Effector CD8-positive, alpha-beta T cell (primary cell): Measurements from ENCODE around the gene DGCR8.

Experiments
- DNase-seq: peaks from one replicate; lab custom pipeline; 2025; lab: John Stamatoyannopoulos, UW

The DGCR8 gene

DNA sequence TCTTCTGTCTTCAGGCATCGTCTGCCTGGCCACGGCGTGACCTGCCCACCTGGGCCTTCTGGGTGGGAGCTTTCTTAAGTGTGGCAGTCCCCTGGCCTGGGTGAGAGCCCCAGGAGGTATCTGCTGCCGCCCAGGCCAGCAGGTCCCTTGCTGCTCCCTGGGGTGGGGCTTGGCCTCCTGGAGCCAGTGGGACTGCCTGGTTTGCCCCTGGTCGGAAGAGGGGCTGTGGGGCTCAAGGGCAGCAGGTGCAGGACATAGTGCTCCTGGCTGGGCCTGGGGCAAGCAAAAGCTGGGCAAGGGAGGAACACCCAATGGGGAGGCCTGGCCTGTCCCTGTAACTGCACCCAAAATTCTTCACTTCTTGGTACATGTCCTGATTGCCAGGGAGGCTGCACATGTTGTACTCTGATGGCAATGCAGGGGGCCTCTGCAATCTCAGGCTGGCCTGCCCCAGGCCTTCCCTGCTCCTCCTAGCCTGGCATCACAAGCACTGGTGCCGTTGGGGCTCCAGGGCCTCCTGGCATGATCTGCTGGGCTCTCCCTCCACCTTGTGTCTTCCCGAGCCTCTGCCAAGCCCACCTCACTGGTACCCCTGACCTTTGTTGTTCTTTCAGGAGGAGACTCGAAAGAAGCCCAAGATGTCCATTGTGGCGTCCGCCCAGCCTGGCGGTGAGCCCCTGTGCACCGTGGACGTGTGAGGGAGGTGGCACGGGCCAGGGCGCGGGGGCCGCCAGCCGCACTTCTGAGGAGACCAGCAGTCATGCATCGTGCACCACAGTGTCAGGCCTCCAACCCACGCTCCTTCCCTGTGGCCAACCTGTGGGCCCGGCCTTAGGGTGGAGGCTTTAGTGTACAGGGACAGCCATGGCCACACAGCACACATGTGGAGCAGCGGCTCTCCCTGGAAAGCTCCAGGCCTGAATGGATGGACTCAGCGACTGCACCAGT, 29.6 kb downstream of the DGCR8 start:
- DNase-seq, result no peak

GRCh38 chr22:20110359-20110985, 30.4 kb downstream of the DGCR8 start:
- no peak for DNase-seq

DNA sequence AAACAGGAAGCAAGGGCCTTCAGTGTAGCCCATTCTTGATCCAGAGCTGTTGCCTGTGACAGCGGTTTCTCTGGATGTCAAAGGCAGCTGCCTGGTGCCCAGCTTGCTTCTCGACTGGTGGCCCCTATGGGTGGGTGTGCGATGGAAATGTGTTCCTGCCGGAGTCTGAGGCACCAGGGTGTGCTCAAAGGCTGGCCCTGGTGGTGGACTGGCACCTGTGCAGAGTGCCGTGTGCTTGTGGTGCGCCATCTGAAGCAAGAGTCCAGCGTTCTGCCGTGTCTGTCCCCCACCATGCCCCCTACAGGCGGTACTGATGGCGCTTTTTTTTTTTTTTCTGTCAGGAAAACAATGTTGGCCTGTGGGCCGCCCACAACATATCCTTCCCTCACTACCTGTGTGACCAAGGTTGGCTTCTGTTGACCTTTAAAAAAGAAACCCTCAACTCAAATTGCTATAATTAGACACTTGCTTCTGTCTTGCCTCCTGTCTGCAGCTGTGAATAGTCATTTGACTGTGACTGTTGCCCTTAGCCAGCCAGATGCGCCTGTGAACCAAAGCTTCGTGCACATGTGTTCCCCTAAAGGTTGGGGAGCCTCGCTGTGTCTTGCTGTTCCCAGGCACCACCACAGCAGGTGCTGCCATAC, 31.1 kb downstream of the DGCR8 start:
- DNase-seq, result no peak

- DNase-seq, result no peak
Measured at GRCh38 chr22:20111689-20112622, 31.9 kb downstream of the DGCR8 start.

DNA sequence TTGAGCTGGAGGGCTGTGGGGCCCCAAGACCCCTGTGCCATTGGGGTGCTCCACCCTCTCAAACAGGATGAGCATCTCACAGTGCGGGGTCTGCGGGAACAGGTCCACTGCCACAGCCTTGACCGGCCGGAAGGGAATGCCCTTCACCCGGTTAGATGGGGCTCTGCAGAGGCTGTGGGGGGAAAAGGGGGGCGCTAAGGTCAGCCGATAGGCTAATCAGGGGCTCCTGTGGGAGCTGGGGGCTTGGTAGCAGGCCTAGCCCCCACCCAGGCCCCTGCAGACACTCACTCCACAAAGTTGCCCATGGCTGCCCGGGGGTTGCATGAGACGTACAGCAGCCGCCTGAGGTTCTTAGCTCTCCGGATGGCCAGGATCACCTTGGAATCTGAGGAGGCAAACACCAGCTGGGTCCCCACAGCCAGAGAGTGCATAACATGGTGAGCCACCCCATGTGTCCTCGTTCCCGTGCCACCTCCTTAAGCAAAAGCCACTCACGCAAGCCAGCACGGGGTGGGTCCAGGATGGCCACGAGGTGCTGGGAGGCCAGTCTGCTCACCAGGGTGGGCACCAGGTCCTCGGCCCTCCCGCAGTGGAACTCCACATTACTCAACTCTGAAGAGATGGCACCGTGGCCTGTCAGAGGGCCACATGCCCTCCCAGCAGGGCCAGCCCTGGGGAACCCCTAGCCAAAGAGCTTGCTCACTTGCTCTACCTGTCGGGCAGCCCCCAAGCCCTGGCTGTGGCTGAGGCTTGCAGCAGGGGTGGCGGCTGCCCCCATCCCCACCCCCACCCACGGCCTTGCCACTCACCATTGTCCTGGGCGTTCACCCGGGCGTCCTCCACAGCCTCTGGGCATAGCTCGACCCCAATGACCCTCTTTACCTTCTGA, 32.8 kb downstream of the DGCR8 start:
- DNase-seq, result no peak

DNA sequence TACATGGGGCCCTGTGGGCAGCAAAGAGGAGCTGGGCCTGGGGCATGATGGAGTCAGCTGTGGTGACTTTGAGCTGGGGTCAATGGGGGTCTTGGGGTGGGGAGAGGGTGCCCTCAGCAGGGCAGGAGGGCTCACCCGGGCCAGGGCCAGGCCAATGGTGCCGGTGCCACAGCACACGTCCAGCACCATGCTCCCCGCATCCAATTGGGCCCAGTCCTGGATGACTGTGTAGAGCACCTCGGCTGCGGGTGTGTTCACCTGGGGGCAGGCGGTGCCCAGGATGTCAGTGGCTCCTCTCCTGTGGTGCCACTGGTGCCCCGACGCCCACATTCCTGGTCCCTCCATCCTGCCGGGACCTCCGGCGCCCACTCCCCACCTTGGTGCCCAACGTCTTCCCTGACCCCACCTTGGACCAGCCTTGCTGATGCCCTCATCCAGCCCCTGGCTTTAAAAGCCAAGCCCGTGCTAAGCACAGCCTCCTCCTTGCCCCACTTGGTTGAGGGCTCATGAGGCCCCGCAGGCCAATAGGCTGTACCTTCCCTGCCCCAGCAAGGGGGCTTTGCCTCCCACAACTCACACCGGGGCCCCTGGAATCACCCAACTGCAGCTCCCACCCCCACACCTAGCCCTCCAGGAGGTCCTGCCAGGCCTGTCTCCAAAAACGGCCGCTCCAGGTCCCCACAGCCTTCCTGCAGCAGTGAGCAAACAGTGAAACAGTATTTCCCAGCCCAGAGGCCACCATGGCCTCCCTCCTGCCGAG, 33.7 kb downstream of the DGCR8 start:
- DNase-seq, result no peak

DNA sequence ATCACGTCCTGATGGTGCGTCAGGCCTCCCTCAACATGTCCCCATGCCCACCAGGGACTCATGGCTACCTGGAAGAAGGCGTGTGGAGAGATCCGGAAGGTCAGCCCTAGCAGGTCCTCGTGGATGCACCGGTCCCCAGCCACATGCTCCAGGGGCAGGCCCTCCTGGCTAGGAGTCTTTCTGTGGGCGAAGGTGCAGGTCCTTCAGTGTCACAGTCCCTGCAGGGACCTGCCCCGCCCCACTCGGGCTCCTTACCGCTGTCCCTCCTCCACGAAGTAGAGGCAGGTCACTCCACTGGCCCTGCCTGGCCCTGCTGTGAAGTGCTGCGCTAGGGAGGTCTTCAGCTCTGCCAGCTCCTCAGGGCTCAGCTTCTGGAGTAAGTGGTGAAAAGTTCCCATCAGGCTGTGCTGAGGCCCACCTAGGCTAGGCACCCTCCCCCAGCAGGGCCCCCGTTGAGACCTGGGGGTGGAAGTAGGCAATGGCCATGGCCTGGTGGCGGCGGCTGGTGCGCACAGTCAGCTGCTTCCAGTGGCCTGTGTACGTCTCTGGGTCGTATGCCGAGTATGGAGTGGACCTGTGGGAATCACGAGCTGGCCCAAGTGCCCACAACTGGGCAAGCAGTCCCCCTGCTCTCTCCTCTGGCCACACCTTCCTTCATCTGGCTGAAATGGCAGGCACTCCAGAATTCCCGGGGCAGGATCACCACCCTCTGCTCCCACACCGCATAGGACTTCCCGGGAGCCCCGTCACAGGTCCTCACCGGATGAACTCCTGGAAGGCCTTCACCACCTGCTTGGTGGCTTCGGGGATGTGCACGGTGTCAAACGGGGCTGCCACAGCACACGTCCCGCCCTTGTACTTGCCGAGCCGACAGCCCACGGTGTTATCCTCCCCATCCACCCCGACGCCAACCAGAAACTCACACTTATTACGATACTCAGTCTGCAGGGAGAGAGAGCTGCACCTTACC, 34.8 kb downstream of the DGCR8 start:
- no peak for DNase-seq

- no peak for DNase-seq
Measured at GRCh38 chr22:20115691-20116375, 35.8 kb downstream of the DGCR8 start, which contains the start of gene RANBP1. TSS of gene RANBP1 (plus strand) at chr22:20116104. CDS start at chr22:20116185, 81 bp downstream.

- DNase-seq, result no peak
Measured at GRCh38 chr22:20116376-20116950, 36.4 kb downstream of the DGCR8 start.

- DNase-seq, result peak; percentile 90
Measured at GRCh38 chr22:20116951-20117632, 37.1 kb downstream of the DGCR8 start, which contains the start of gene TRMT2A. TSS of gene TRMT2A (minus strand) at chr22:20117226. CDS start at chr22:20116906, 320 bp downstream.

DNA sequence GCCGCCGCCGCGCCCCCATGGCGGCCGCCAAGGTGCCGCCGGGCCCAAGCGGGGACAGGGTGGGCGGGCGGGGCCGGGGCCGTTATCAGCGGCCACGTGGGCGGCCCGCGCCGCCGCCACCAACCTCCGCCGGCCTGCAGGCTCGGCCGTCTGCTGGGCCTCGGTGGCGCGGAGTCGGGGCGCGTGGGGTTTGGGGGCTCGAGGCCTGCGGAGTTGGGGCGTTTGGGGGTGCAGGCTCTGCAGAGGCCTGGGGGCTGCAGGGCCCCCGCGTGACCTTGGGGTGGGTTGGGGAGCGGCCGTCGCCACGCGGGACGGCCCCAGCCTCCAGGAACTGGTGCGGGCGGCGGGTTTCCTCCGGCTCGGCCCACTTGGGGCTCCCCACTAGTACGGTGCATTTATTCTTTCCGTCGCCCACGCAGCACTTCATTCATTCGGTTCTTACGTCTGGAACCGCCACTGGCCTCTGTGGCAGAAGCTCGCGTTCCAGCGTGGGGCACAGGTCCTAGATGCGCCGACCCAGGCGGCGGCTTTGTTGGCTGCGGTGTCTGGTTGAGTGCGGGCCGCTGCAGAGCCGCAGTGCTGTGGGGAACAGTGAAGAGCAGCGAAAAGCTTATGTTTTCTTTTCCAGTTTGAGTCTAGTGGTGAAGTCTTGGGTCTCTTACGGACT, 37.7 kb downstream of the DGCR8 start:
- peak; percentile 15 for DNase-seq

DNA sequence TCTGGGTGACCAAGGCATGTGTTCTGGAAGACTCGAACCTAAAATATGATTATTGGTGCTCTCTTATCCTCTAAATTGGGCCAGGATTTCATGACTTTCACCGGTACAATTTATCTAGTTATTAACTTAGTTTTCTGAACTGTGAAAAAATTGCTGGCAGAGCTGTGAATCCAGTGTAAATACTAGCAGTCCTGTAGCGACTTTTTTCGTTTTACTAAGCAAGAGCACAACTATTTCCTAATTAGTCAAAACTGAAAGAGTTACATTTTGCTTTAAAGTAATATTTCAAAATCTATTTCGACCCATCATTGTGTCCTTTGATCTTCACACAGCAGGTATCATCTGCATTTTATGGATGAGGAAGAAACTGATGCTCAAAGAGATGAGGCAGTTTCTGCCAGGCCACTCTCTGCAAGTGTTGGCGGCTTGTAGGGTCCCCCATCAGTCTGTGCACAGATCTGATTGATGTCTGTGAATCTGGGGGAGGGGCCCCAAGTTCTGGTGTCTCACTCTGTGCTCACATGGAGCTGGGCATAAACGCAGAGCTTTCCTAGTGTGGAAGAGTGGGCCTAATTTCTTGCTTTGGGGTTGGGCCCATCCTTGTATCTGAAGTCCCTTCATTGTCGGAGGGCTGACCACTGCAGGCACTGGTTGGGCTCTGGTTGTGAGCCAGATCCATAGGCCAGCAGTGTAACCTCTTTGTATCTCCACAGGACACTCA, 38.4 kb downstream of the DGCR8 start:
- DNase-seq, result no peak

- DNase-seq, result no peak
Measured at GRCh38 chr22:20121856-20122415, 41.9 kb downstream of the DGCR8 start.

- DNase-seq, result no peak
Measured at GRCh38 chr22:20123366-20124082, 43.5 kb downstream of the DGCR8 start.
